ENCODE measurements around the gene IL22RA1.

The IL22RA1 gene

DNA sequence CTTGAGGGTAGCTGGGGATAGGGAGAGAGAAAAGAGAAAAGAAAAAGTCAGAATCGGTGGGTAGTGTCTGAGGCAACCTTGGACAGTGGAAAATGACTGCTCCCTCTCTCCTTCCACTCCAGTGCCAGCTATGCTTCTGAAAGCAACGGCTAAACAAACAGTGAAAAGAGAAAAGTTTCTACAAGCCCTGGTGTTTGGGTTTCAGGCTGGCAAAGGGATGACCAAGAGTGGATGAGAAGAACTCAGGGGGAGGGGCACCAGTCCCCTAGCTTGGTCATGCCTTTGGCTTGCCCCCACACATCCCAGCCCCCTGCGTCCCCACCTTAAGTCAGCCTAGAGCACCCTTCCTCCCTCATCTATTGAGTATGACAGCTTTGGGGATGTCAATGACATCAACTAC is 8.6 kb downstream of the IL22RA1 start:
- DNase-seq = no peak

DNA sequence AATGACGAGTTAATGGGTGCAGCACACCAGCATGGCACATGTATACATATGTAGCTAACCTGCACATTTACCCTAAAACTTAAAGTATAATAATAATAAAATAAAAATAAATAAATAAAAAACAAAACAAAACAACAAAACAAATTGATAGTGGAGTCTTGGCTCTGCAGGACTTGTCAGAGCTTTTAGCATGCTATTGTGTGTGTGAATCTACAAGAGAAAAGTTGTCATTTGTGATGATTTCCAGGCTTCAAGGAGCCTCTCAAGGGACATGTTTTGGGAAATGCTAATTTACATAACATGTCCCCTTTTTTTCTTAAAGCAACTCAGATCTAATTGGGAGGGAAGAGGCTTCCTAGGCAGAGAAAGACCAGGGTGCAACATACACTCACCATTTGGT is 9.1 kb downstream of the IL22RA1 start:
- no peak for DNase-seq

DNA sequence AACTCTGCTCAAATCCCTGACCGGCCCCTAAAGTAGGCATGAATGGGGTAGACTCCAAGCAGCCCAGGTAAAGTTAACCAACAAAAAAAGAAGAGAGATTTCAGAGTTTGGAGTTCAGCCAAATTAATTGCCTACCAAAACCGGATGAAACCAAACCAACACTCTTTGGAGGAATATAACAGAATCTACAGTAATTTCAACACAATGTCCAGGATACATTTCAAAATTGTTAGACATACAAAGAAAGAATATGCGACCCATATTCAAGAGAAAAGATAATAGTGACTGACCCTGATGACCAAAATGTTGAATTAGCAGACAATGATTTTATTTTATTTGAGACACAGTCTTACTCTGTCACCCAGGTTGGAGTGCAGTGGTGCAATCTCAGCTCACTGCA is 12.6 kb downstream of the IL22RA1 start:
- no peak for DNase-seq

DNA sequence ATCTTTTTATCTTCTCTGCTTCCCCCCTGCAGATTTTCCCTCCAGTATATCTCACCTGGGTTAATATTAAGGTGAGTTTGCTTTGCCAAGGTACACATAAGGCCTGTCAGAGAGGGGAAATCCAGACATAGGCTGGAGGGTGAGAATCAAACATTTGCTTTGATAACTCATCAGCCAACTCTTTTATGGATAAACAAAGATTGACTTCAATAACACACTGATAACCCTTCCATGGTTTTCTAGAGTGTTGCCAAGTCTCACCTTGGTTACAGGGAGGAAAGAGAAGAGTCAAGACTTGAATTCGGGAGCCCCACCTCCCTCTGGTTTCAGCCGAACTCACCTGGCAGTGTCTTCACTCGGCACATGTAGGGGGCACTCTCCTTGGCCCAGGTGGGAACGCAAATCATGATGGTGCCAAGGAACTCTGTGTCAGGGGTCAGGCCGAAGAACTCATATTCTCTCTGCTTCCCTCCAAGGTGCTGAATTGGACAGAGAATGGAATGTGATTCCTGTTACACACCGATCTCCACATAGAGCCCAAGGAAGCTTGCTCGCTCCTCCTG is 15.1 kb downstream of the IL22RA1 start:
- no peak for DNase-seq

GRCh38 chr1:24127134-24127800 is 15.7 kb downstream of the IL22RA1 start:
- DNase-seq = no peak

- no peak for DNase-seq
Observed at GRCh38 chr1:24126672-24127023, 16.3 kb downstream of the IL22RA1 start.

DNA sequence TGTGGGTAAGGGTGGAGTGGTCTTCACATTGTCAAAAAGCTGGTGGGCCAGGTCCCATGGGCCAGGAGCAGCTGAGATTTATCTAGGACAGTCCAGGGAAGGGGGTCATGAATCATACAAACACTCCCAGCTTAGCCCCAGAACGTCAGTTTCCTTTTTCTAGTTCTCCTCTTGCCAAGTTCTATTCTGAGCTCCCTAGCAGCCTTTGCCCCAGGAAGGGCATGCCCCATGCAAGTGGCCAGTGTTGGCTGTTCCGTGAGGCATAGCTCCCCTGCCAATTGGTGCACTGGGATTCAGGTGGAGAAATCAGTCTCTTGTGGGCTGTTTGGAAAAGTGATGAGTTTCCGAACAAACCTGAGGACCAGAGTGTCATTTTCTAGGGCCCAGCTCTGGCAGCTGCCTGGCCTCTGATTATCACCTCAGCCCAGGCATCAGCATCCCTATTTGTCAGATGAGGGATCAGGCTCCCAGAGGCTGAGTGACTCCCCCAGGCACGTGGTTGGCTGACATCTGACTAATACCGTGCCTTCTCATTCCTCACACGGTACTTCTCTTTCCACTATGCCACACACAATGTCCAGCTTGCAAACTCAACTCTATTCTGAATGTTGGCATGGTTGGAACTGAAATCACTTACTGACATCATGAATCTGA is 16.8 kb downstream of the IL22RA1 start:
- DNase-seq = no peak

DNA sequence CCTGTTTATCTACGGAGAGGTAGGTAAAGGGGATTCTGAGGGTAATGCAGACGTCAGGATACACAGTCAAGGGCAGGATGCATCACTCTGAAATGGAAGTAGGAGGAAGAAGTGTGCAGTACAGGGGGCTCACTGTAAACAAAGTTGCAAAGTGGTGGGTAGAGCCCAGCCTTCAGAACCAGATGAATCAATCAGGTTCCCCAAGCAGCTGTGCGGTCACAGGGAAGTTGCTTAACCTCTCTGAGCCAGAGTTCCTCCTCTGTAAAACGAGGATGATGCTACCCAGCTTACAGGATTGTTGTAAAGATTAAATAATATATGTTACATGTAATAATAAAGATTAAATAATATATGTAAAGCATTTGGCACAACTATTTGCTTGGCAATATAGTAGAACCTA is 17.5 kb downstream of the IL22RA1 start:
- no peak for DNase-seq

- no peak for DNase-seq
Observed at GRCh38 chr1:24124980-24125379, 18.0 kb downstream of the IL22RA1 start.

DNA sequence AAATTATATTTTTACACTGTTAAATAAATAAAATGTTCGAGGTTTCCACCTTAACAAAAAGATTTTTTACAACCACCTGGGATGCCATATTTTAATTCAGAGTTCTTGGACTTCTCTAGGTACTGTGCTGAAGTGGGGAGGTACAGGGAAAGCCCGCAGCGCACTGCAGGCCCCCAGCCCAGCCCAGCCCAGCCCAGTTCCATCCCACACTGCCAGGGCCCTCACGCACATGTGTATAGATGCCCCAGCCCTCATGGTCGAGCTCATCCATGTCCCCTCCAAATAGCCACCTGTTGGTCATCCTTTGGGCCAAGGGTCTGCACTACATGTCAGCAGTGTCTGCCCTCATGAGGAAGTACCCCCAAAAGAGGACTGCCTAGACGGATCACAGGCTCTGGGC is 19.3 kb downstream of the IL22RA1 start:
- no peak for DNase-seq

GRCh38 chr1:24122776-24123175 is 20.2 kb downstream of the IL22RA1 start:
- no peak for DNase-seq

DNA sequence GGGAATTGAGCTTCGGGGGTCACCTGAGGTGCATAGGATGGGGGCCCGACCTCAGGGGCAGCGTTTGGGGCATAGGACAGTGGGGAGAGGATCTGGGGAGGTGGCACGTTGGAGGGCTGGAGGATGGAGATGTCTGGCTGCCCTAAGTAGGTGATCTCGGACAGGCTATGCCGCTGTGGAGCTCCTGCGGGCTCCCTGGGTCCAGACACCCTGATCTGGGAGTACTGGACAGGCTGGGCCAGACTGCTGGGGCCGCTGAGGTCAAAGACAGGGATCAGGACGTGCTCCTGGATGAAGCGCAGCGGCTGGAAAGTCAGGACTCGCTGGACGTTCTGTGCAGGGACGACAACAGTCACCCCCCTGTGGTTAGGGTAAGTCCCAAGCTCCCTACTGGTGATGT is 21.5 kb downstream of the IL22RA1 start:
- DNase-seq = no peak

DNA sequence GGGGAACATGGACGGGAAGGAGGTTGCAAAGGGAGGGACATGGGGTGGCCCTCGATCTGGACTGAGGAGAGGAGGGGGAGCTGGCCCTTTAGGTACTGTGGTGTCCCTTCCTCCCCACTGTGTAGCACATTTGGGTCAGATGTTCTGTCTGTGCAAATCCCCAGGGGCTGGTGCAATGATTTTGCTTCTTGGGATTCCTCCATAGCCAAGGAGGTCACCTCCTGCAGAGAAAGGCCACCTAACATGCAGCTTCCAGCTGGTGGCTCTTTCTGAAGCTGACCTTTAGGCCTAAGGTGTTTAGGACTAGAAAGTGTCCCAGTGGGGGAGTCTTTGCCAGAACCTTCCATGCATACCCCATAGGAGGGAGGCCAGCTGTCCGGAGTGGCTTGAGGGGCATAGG is 22.0 kb downstream of the IL22RA1 start:
- DNase-seq = no peak

DNA sequence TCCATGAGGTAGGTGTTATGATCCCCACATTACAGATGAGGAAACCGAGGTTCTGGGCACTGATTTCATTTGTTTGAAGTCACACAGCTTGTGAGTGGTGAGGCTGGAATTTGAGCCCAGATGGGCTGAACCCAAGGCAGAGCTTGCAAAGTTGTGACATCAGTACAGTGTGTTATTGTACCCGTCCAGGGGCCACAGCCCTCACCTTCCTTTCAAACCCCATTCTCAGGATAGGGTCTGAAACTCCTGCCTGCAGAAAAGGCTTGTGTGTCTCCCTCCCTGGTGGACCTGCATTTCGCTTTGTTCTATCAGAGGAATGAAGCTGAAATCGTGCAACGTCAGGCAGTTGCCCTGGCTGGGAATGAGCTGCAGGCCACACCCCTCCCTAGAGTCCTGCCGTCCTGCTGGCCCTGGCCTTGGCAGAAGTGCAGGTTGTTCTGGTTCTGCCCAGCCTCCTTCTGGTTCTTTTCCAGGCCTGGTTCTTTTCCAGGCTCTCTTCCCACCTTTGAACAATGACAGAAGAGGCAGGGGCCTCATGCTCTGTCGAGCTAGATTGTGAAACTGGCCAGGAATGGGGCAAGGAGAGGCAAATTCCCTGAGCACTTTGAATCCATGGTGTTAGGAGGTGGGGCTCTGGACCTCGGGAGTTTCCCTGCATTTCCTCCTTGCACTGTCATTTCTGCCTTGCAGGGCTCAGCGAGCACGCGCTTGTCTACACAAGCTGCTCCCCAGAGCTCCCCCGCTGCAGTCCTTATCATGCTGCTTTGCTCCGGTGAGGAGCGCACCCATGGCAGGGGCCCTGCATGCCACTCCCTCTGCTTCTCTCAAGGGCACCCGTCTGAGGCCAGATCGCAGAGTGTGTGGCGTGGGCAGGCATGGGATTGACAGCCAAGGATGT is 22.8 kb downstream of the IL22RA1 start:
- no peak for DNase-seq

GRCh38 chr1:24119489-24119858 is 23.5 kb downstream of the IL22RA1 start:
- no peak for DNase-seq

- no peak for DNase-seq
Observed at GRCh38 chr1:24118410-24119242, 24.3 kb downstream of the IL22RA1 start.

DNA sequence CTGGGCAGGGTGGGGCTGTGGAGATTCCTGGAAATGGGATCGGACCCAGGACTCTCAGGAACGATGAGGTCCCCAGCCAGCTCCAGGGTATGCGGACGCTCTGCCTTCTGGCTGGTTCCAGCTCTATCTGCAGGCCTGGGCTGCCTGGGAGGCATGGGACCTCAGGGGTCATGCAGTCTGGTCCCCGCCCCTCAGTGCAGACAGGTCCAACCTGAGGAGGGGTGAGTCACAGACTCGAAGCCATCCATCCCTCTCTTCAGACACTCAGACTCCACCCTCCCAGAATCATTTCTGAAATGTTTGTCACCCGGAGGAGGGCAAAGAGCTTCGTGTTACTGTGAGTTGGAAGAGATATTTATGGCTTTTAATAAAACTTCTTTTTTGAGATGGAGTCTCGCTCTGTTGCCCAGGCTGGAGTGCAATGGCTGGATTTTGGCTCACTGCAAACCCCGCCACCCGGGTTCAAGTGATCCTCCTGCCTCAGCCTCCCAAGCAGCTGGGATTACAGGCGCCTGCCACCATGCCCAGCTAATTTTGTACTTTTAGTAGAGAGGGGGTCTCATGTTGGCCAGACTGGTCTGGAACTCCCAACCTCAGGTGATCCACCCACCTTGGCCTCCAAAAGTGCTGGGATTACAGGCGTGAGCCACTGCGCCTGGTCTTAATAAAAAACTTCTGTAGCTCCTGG is 25.1 kb downstream of the IL22RA1 start:
- no peak for DNase-seq

- DNase-seq = no peak
Observed at GRCh38 chr1:24117132-24117531, 25.8 kb downstream of the IL22RA1 start.

- DNase-seq = no peak
Observed at GRCh38 chr1:24114753-24115152, 28.2 kb downstream of the IL22RA1 start.

DNA sequence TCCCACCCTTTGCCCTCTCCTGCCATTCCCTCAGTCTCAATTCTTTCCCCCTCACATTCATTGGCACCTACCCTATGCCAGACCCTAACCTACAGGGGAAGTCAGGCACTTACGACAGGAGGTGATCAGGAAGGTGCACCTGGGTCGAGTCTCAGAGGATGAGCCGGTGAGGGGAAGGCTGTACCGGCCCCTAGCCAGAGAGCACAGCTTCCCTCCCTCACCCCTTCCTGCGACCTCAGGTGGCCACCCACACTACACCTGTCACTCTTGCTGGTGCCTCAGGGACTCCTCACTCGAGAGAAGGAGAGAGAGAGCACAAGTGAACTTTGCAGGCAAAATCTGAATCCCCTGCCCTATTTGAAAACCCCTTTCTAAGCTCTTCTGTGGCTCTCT is 29.3 kb downstream of the IL22RA1 start:
- DNase-seq = no peak

DNA sequence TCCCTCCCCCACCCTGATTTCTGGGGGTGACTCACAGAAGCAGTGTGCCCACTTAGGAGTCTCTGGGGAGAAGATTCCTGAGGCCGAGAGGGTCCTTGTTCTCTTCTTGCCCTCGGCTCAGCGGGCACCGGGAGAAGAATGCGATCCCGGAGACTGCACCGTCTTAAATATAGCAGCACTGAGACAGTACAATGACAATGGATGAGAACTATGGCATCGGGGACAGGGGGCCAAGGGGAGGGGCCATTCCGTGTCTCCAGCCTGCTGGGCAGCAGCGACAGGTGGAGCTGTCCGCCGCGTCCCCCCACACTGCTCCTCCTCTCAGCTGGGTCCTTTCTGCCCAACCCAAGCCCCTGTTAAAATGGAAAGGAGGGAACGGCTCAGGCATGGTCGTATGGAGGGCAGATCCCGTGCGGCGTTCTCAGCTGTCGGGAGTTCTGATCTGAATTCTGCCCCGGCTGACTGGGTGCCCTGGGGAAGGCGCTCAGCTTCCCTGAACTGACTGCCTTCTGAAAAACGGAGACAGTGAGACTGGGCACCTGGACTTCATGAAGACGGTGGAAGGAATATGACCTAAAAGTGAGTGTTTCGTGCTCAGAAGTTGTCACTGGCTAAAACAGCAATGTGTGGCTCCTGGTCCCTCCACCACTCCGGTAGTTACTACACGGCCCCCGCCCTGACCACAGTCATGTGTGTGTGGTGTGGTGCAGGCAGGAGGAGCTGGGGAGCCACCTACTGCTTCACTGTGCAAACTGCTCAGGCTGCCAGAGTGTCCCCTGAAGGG is 30.8 kb downstream of the IL22RA1 start, which contains the start of gene MYOM3:
Gene MYOM3 (minus strand): TSS at position 140 of the 784 bp plus-strand sequence. CDS start 3,499 bp downstream, outside the sequence.
- DNase-seq = peak; percentile 15 to 49
